Measurements from ENCODE around the gene RGPD4. TPM values are rescaled to one million over a fixed set of nuclear protein-coding genes. Genes with fewer than 3 reads are reported as not detected.

Gene RGPD4
- total and polyA plus RNA-seq, 10 of the 15 experiments (the other 5 are each of a cell fraction or from before 2014, with no cell fraction given) = 0.05 TPM; not detected in 9

- H3K79me2 ChIP-seq (ENCODE audit: control insufficient read depth, insufficient read depth, low read length) = no peaks in the 10 kb centered on the region
Measured at GRCh38 chr2:107807988-107808387, 18.7 kb upstream of the RGPD4 start.

More at GRCh38 chr2:107807988-107808387, 18.7 kb upstream of the RGPD4 start:
- ChIA-PET SMC1A (ENCODE audit: uncharacterized antibody, unreplicated experiment) (no interaction called here), CTCF (no interaction called here), RAD21 (ENCODE audit: unreplicated experiment) (no interaction called here), POLR2A (no interaction called here)
- TF ChIP-seq RBBP5 (conservative IDR thresholded peaks at IDR 0.05) (no peak), EZH2 (IDR thresholded peaks at IDR 0.05; ENCODE audit: borderline replicate concordance, control insufficient read depth, low read depth, low read length) (no peak), ZNF384 (IDR thresholded peaks at IDR 0.05; ENCODE audit: borderline replicate concordance, low read depth, low read length) (no peak), CHD2 (IDR thresholded peaks at IDR 0.05; ENCODE audit: borderline replicate concordance, low read depth, low read length) (no peak), EGR1 (IDR thresholded peaks at IDR 0.05; ENCODE audit: borderline replicate concordance in 1 of 2, low read depth in 2 of 2, low read length in 2 of 2) (no peak), ZSCAN29 (IDR thresholded peaks at IDR 0.05) (no peak), CBX5 (IDR thresholded peaks at IDR 0.05; ENCODE audit: low read depth) (no peak), RAD51 (IDR thresholded peaks at IDR 0.05) (no peak), IRF4 (IDR thresholded peaks at IDR 0.05; ENCODE audit: low read depth, low read length) (no peak), TAF1 (IDR thresholded peaks at IDR 0.05; ENCODE audit: borderline replicate concordance, low read depth, low read length) (no peak), HCFC1 (IDR thresholded peaks at IDR 0.05; ENCODE audit: low read length) (no peak), JUND (IDR thresholded peaks at IDR 0.05; ENCODE audit: low read depth, low read length) (no peak), SUPT20H (IDR thresholded peaks at IDR 0.05; ENCODE audit: borderline replicate concordance, control insufficient read depth, low read depth, low read length) (no peak), MEF2A (IDR thresholded peaks at IDR 0.05; ENCODE audit: insufficient read depth, low read depth, low read length) (no peak), SIN3A (IDR thresholded peaks at IDR 0.05; ENCODE audit: low read depth, low read length) (no peak), E4F1 (IDR thresholded peaks at IDR 0.05; ENCODE audit: borderline replicate concordance, partially characterized antibody) (no peak), MTA2 (IDR thresholded peaks at IDR 0.05; ENCODE audit: low read depth) (no peak), NFYB (IDR thresholded peaks at IDR 0.05; ENCODE audit: insufficient read depth, low read depth, low read length) (no peak), CEBPZ (IDR thresholded peaks at IDR 0.05; ENCODE audit: low read depth, low read length) (no peak), FOXK2 (IDR thresholded peaks at IDR 0.05) (no peak)
- H3K4me3 ChIP-seq = no peak overlapping the region
- DNase-seq (ENCODE audit: low read depth, low spot score) (no peak), ATAC-seq (no peak), FAIRE-seq (no peak)
- no peaks in the 10 kb centered on the region for H3K27me3 ChIP-seq (replicated peaks in 1 of 2; ENCODE audit: control insufficient read depth in 2 of 2, insufficient read depth in 2 of 2, low read length in 1 of 2)
- in situ Hi-C loops (cut with MboI) = no loop called here
- intact Hi-C loops (cut with micrococcal nuclease; ENCODE audit: unreplicated experiment) = no loop called here
- no TSS peak for BruUV-seq (replicated peaks)
- H3K9ac ChIP-seq (ENCODE audit: control insufficient read depth, insufficient read depth, low read length) = no peak overlapping the region
- no peaks in the 10 kb centered on the region for H3K4me1 ChIP-seq (ENCODE audit: control insufficient read depth, insufficient read depth, low read length)
- no peaks in the 10 kb centered on the region for H4K20me1 ChIP-seq (ENCODE audit: control insufficient read depth, insufficient read depth)
- 39% methylated on average over 7 of the region's 7 CpGs for WGBS (ENCODE audit: insufficient coverage, insufficient replicate concordance, low lambda C conversion rate, missing lambda C conversion rate)
- no peaks in the 10 kb centered on the region for H3K9me3 ChIP-seq (replicated peaks; ENCODE audit: control insufficient read depth, insufficient read depth, low read length)
- H2AFZ ChIP-seq (ENCODE audit: control insufficient read depth, low read depth, low read length) = no peak overlapping the region
- H3K4me2 ChIP-seq (ENCODE audit: control insufficient read depth, insufficient read depth) = no peak overlapping the region
- H3K27ac ChIP-seq (ENCODE audit: control insufficient read depth, insufficient read depth) = no peak overlapping the region
- H3K36me3 ChIP-seq (ENCODE audit: control insufficient read depth in 2 of 2, insufficient read depth in 2 of 2, low read length in 1 of 2) = no peaks in the 10 kb centered on the region

Measured in GM12878 (cell line).